OCI-M2 (cell line): ENCODE data around the gene TRAPPC12.

Experiments
- DNase-seq: peaks from one replicate; lab custom pipeline; 2025; ENCODE audit not compliant: unreplicated experiment; lab: John Stamatoyannopoulos, UW

The TRAPPC12 gene

GRCh38 chr2:3405876-3406275 is 26.4 kb downstream of the TRAPPC12 start:
- DNase-seq: no peak

GRCh38 chr2:3406501-3406900 is 27.0 kb downstream of the TRAPPC12 start:
- DNase-seq: no peak

GRCh38 chr2:3408781-3409180 is 29.3 kb downstream of the TRAPPC12 start:
- DNase-seq: no peak

GRCh38 chr2:3409627-3410170 is 30.2 kb downstream of the TRAPPC12 start:
- DNase-seq: no peak

- no peak for DNase-seq
Measured at GRCh38 chr2:3411103-3411502, 31.6 kb downstream of the TRAPPC12 start.

GRCh38 chr2:3413697-3414096 is 34.2 kb downstream of the TRAPPC12 start:
- no peak for DNase-seq

- DNase-seq: no peak
Measured at GRCh38 chr2:3414133-3414860, 34.8 kb downstream of the TRAPPC12 start.

GRCh38 chr2:3418766-3419404 is 39.4 kb downstream of the TRAPPC12 start:
- no peak for DNase-seq

- DNase-seq: no peak
Measured at GRCh38 chr2:3420076-3420768, 40.7 kb downstream of the TRAPPC12 start.

GRCh38 chr2:3420769-3421397 is 41.4 kb downstream of the TRAPPC12 start:
- no peak for DNase-seq

- no peak for DNase-seq
Measured at GRCh38 chr2:3421580-3421979, 42.1 kb downstream of the TRAPPC12 start.

GRCh38 chr2:3422161-3422779 is 42.8 kb downstream of the TRAPPC12 start:
- no peak for DNase-seq

GRCh38 chr2:3423492-3424170 is 44.1 kb downstream of the TRAPPC12 start:
- no peak for DNase-seq

GRCh38 chr2:3424171-3424795 is 44.8 kb downstream of the TRAPPC12 start:
- no peak for DNase-seq

- no peak for DNase-seq
Measured at GRCh38 chr2:3426615-3427014, 47.1 kb downstream of the TRAPPC12 start.

GRCh38 chr2:3427272-3427671 is 47.8 kb downstream of the TRAPPC12 start:
- no peak for DNase-seq

GRCh38 chr2:3428577-3428976 is 49.1 kb downstream of the TRAPPC12 start:
- no peak for DNase-seq

GRCh38 chr2:3429066-3429610 is 49.6 kb downstream of the TRAPPC12 start:
- no peak for DNase-seq

- no peak for DNase-seq
Measured at GRCh38 chr2:3430172-3430571, 50.7 kb downstream of the TRAPPC12 start.
